ENCODE data around the gene SLC7A14. TPM values are rescaled to one million over a fixed set of nuclear protein-coding genes. Genes with fewer than 3 reads are reported as not detected.

SLC7A14 gene
- polyA plus RNA-seq, 3 donors = not detected

DNA sequence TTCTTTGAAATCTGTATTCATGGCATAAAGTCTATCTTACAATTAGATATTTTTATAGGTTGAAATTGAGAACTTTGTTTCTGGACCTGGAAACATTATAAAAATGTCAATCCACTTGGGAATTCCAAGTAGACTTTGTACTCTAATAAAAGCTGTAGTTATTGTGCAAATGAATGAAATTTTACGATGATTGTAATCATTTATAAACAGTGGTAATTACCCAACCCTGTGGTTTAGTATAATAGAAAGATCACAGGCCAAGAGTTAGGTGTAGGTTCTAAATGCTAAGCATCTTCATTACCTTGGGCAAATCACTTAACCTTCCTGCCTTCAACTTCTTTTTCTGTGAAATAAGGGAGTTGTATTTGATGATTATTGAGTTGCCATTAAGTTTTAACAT lies 13.2 kb upstream of the SLC7A14 start:
- Mint-ChIP-seq H3K9me3 (peaks cover 0 to 5% (median 0%) of the 10 kb centered on the region in 7 donors), H3K27me3 (ENCODE audit: low read depth in 3 of 3) (peaks cover 0 to 2% (median 2%) of the 10 kb centered on the region in 3 donors), H3K27ac (no peak overlapping the region), H3K36me3 (no peaks in the 10 kb centered on the region), H3K4me3 (no peak overlapping the region), H3K4me1 (no peaks in the 10 kb centered on the region)
- H3K36me3 ChIP-seq (replicated peaks in 1 of 2; ENCODE audit: control insufficient read depth in 1 of 2, insufficient read depth in 2 of 2, low read length in 2 of 2) = no peaks in the 10 kb centered on the region
- TF ChIP-seq, protein P1, sequence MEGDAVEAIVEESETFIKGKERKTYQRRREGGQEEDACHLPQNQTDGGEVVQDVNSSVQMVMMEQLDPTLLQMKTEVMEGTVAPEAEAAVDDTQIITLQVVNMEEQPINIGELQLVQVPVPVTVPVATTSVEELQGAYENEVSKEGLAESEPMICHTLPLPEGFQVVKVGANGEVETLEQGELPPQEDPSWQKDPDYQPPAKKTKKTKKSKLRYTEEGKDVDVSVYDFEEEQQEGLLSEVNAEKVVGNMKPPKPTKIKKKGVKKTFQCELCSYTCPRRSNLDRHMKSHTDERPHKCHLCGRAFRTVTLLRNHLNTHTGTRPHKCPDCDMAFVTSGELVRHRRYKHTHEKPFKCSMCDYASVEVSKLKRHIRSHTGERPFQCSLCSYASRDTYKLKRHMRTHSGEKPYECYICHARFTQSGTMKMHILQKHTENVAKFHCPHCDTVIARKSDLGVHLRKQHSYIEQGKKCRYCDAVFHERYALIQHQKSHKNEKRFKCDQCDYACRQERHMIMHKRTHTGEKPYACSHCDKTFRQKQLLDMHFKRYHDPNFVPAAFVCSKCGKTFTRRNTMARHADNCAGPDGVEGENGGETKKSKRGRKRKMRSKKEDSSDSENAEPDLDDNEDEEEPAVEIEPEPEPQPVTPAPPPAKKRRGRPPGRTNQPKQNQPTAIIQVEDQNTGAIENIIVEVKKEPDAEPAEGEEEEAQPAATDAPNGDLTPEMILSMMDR (IDR thresholded peaks at IDR 0.05) = no peak
- intact Hi-C loops (cut with micrococcal nuclease) = no loop called here
- DNase-seq = no peak
- no peak overlapping the region for H3K4me2 ChIP-seq (replicated peaks; ENCODE audit: extremely low read depth, low read length, poor library complexity, severe bottlenecking)
- no peaks in the 10 kb centered on the region for H3K79me2 ChIP-seq (ENCODE audit: insufficient read depth, low read length)
- H3K4me1 ChIP-seq (ENCODE audit: control insufficient read depth in 1 of 2, insufficient read depth in 2 of 2, low read length in 2 of 2) = no peaks in the 10 kb centered on the region
- H3K27me3 ChIP-seq (ENCODE audit: control insufficient read depth in 2 of 2, insufficient read depth in 2 of 2, low read length in 2 of 2) = no peaks in the 10 kb centered on the region
- no peak overlapping the region for H3K27ac ChIP-seq (ENCODE audit: low read depth in 1 of 2, low read length in 2 of 2)
- no peak overlapping the region for H3K9ac ChIP-seq (ENCODE audit: insufficient read depth, low read length, poor library complexity, severe bottlenecking)
- H4K20me1 ChIP-seq (ENCODE audit: insufficient read depth, low read length) = no peaks in the 10 kb centered on the region
- H2AFZ ChIP-seq (ENCODE audit: insufficient read depth, low read depth, low read length, poor library complexity, severe bottlenecking) = no peak overlapping the region
- no peak overlapping the region for H3K4me3 ChIP-seq (replicated peaks in 1 of 3; ENCODE audit: low read depth in 2 of 3, low read length in 3 of 3)
- no peaks in the 10 kb centered on the region for H3K9me3 ChIP-seq (replicated peaks in 1 of 2; ENCODE audit: control insufficient read depth in 1 of 2, insufficient read depth in 1 of 2, low read length in 2 of 2)
- no CpG with 5 or more reads among the region's 1 CpG for WGBS (ENCODE audit: insufficient coverage)

DNA sequence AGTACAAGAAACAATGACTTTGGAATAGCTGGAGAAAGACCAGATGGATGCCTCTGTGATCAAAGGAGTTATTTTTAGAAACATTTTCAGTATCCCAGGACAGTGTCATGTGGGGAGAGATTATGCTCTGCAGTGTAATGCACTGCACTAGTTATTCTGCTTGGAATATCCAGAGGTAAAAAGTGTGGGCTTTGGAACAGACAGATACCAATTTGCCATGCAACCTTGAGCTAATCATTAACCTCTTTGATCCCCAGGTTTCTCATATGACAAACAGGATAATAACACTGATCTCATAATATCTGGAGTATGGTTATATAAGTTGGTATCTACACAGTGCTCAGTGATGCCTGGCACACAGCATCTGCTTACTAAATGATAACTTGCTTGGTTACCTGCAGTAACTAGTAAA lies 12.2 kb upstream of the SLC7A14 start:
- TF ChIP-seq, protein P1 (IDR thresholded peaks at IDR 0.05) = no peak
- H3K9ac ChIP-seq (ENCODE audit: insufficient read depth, low read length, poor library complexity, severe bottlenecking) = no peak overlapping the region
- no peak overlapping the region for H3K4me3 ChIP-seq (replicated peaks in 1 of 3; ENCODE audit: low read depth in 2 of 3, low read length in 3 of 3)
- intact Hi-C loops (cut with micrococcal nuclease) = no loop called here
- no peaks in the 10 kb centered on the region for H3K4me1 ChIP-seq (ENCODE audit: control insufficient read depth in 1 of 2, insufficient read depth in 2 of 2, low read length in 2 of 2)
- Mint-ChIP-seq H3K27ac (no peak overlapping the region), H3K4me1 (no peaks in the 10 kb centered on the region), H3K36me3 (no peaks in the 10 kb centered on the region), H3K27me3 (ENCODE audit: low read depth in 3 of 3) (peaks cover 0 to 3% (median 2%) of the 10 kb centered on the region in 3 donors), H3K4me3 (no peak overlapping the region), H3K9me3 (peaks cover 0 to 5% (median 0%) of the 10 kb centered on the region in 7 donors)
- no peak overlapping the region for H3K4me2 ChIP-seq (replicated peaks; ENCODE audit: extremely low read depth, low read length, poor library complexity, severe bottlenecking)
- no peak overlapping the region for H2AFZ ChIP-seq (ENCODE audit: insufficient read depth, low read depth, low read length, poor library complexity, severe bottlenecking)
- no peaks in the 10 kb centered on the region for H4K20me1 ChIP-seq (ENCODE audit: insufficient read depth, low read length)
- no peaks in the 10 kb centered on the region for H3K79me2 ChIP-seq (ENCODE audit: insufficient read depth, low read length)
- H3K27me3 ChIP-seq (ENCODE audit: control insufficient read depth in 2 of 2, insufficient read depth in 2 of 2, low read length in 2 of 2) = no peaks in the 10 kb centered on the region
- DNase-seq = no peak
- no peak overlapping the region for H3K27ac ChIP-seq (ENCODE audit: low read depth in 1 of 2, low read length in 2 of 2)
- H3K9me3 ChIP-seq (replicated peaks in 1 of 2; ENCODE audit: control insufficient read depth in 1 of 2, insufficient read depth in 1 of 2, low read length in 2 of 2) = no peaks in the 10 kb centered on the region
- no peaks in the 10 kb centered on the region for H3K36me3 ChIP-seq (replicated peaks in 1 of 2; ENCODE audit: control insufficient read depth in 1 of 2, insufficient read depth in 2 of 2, low read length in 2 of 2)
